ENCODE results near the gene BLID.

The BLID gene

GRCh38 chr11:122103726-122104125 lies 12.3 kb downstream of the BLID start:
- DNase-seq, result no peak

- DNase-seq, result no peak
These were observed 12.7 kb downstream of the BLID start for GRCh38 chr11:122103321-122103720.

GRCh38 chr11:122102426-122102825 lies 13.6 kb downstream of the BLID start:
- DNase-seq, result no peak

GRCh38 chr11:122101625-122102291 lies 14.3 kb downstream of the BLID start:
- DNase-seq, result no peak

GRCh38 chr11:122100756-122101080 lies 15.3 kb downstream of the BLID start:
- DNase-seq, result no peak

GRCh38 chr11:122100037-122100755 lies 15.8 kb downstream of the BLID start:
- no peak for DNase-seq

GRCh38 chr11:122099374-122100036 lies 16.5 kb downstream of the BLID start:
- no peak for DNase-seq

- no peak for DNase-seq
These were observed 17.6 kb downstream of the BLID start for GRCh38 chr11:122098261-122098980.

- DNase-seq, result no peak
These were observed 18.5 kb downstream of the BLID start for GRCh38 chr11:122097419-122098001.

GRCh38 chr11:122096272-122097112 lies 19.5 kb downstream of the BLID start:
- DNase-seq, result no peak

GRCh38 chr11:122095681-122096262 lies 20.2 kb downstream of the BLID start:
- DNase-seq, result no peak

- DNase-seq, result no peak
These were observed 21.2 kb downstream of the BLID start for GRCh38 chr11:122094836-122095235.

GRCh38 chr11:122093731-122094275 lies 22.2 kb downstream of the BLID start:
- no peak for DNase-seq

- no peak for DNase-seq
These were observed 24.2 kb downstream of the BLID start for GRCh38 chr11:122091835-122092234.

GRCh38 chr11:122089111-122089510 lies 26.9 kb downstream of the BLID start:
- no peak for DNase-seq

- DNase-seq, result no peak
These were observed 30.3 kb downstream of the BLID start for GRCh38 chr11:122085712-122086111.

GRCh38 chr11:122085264-122085663 lies 30.8 kb downstream of the BLID start:
- DNase-seq, result no peak

- DNase-seq, result no peak
These were observed 33.8 kb downstream of the BLID start for GRCh38 chr11:122082205-122082604.

- DNase-seq, result no peak
These were observed 34.9 kb downstream of the BLID start for GRCh38 chr11:122081073-122081472.

GRCh38 chr11:122077459-122077858 lies 38.6 kb downstream of the BLID start:
- DNase-seq, result no peak

- no peak for DNase-seq
These were observed 39.4 kb downstream of the BLID start for GRCh38 chr11:122076512-122077120.
